ENCODE results near the gene SORL1. TPM values are rescaled to one million over a fixed set of nuclear protein-coding genes. Genes with fewer than 3 reads are reported as not detected.

SORL1 gene
- polyA plus RNA-seq, 3 donors, result 52.5 to 61.9 (median 59.4) TPM

GRCh38 chr11:121494355-121495099 lies 42.4 kb downstream of the SORL1 start:
- H3K4me2 ChIP-seq (replicated peaks; ENCODE audit: extremely low read depth, low read length, poor library complexity, severe bottlenecking), result no peak overlapping the region
- no peaks in the 10 kb centered on the region for H3K27me3 ChIP-seq (ENCODE audit: control insufficient read depth in 2 of 2, insufficient read depth in 2 of 2, low read length in 2 of 2)
- intact Hi-C loops (cut with micrococcal nuclease), result no loop called here
- Mint-ChIP-seq H3K27ac (peak overlapping the region in 4 of 7 donors; percentile 11 to 66 (median 36)), H3K9me3 (no peaks in the 10 kb centered on the region), H3K27me3 (ENCODE audit: low read depth in 3 of 3) (no peaks in the 10 kb centered on the region), H3K4me1 (peaks cover 14% of the 10 kb centered on the region), H3K36me3 (peaks cover 76 to 92% of the 10 kb centered on the region in 2 donors), H3K4me3 (no peak overlapping the region)
- H3K27ac ChIP-seq (ENCODE audit: low read depth in 1 of 2, low read length in 2 of 2), result no peak overlapping the region
- WGBS (ENCODE audit: insufficient coverage), result 75% methylated on average over 4 of the region's 7 CpGs
- no peak for DNase-seq
- H3K4me3 ChIP-seq (replicated peaks in 1 of 3; ENCODE audit: low read depth in 2 of 3, low read length in 3 of 3), result no peak overlapping the region
- peaks cover 11 to 12% of the 10 kb centered on the region in 2 donors for H3K4me1 ChIP-seq (ENCODE audit: control insufficient read depth in 1 of 2, insufficient read depth in 2 of 2, low read length in 2 of 2)
- no peak overlapping the region for H3K9ac ChIP-seq (ENCODE audit: insufficient read depth, low read length, poor library complexity, severe bottlenecking)
- no peak for TF ChIP-seq CTCF (IDR thresholded peaks at IDR 0.05)
- no peak overlapping the region for H2AFZ ChIP-seq (ENCODE audit: insufficient read depth, low read depth, low read length, poor library complexity, severe bottlenecking)
- H4K20me1 ChIP-seq (ENCODE audit: insufficient read depth, low read length), result peaks cover 100% of the 10 kb centered on the region
- H3K36me3 ChIP-seq (replicated peaks in 1 of 2; ENCODE audit: control insufficient read depth in 1 of 2, insufficient read depth in 2 of 2, low read length in 2 of 2), result peaks cover 73 to 94% of the 10 kb centered on the region in 2 donors
- H3K9me3 ChIP-seq (replicated peaks in 1 of 2; ENCODE audit: control insufficient read depth in 1 of 2, insufficient read depth in 1 of 2, low read length in 2 of 2), result no peaks in the 10 kb centered on the region
- H3K79me2 ChIP-seq (ENCODE audit: insufficient read depth, low read length), result peaks cover 6% of the 10 kb centered on the region

GRCh38 chr11:121497176-121497998 lies 45.3 kb downstream of the SORL1 start:
- Mint-ChIP-seq H3K9me3 (peaks cover 0 to 4% (median 3%) of the 10 kb centered on the region in 7 donors), H3K36me3 (peaks cover 74 to 82% of the 10 kb centered on the region in 2 donors), H3K4me1 (peaks cover 14% of the 10 kb centered on the region), H3K4me3 (no peak overlapping the region), H3K27me3 (ENCODE audit: low read depth in 3 of 3) (no peaks in the 10 kb centered on the region), H3K27ac (peak overlapping the region in 1 of 7 donors; percentile 16)
- Histone ChIP-seq H3K27me3 (ENCODE audit: control insufficient read depth in 2 of 2, insufficient read depth in 2 of 2, low read length in 2 of 2) (no peaks in the 10 kb centered on the region), H3K9ac (ENCODE audit: insufficient read depth, low read length, poor library complexity, severe bottlenecking) (no peak overlapping the region), H3K4me3 (replicated peaks in 1 of 3; ENCODE audit: low read depth in 2 of 3, low read length in 3 of 3) (no peak overlapping the region), H3K4me2 (replicated peaks; ENCODE audit: extremely low read depth, low read length, poor library complexity, severe bottlenecking) (no peak overlapping the region), H3K27ac (ENCODE audit: low read depth in 1 of 2, low read length in 2 of 2) (no peak overlapping the region), H3K79me2 (ENCODE audit: insufficient read depth, low read length) (peaks cover 10% of the 10 kb centered on the region), H3K4me1 (ENCODE audit: control insufficient read depth in 1 of 2, insufficient read depth in 2 of 2, low read length in 2 of 2) (peaks cover 11 to 12% of the 10 kb centered on the region in 2 donors), H2AFZ (ENCODE audit: insufficient read depth, low read depth, low read length, poor library complexity, severe bottlenecking) (no peak overlapping the region), H4K20me1 (ENCODE audit: insufficient read depth, low read length) (peaks cover 99% of the 10 kb centered on the region), H3K36me3 (replicated peaks in 1 of 2; ENCODE audit: control insufficient read depth in 1 of 2, insufficient read depth in 2 of 2, low read length in 2 of 2) (peaks cover 71 to 90% of the 10 kb centered on the region in 2 donors), H3K9me3 (replicated peaks in 1 of 2; ENCODE audit: control insufficient read depth in 1 of 2, insufficient read depth in 1 of 2, low read length in 2 of 2) (no peaks in the 10 kb centered on the region)
- intact Hi-C loops (cut with micrococcal nuclease), result no loop called here
- WGBS (ENCODE audit: insufficient coverage), result 100% methylated on average over 2 of the region's 5 CpGs
- DNase-seq, result no peak
- no peak for TF ChIP-seq CTCF (IDR thresholded peaks at IDR 0.05)

Data from CD14-positive monocyte (primary cell).